ENCODE results near the gene ARAP3. TPM values are rescaled to one million over a fixed set of nuclear protein-coding genes. Genes with fewer than 3 reads are reported as not detected.
"Not testable (repeated sequence)": the region's sequence is repeated elsewhere in the genome, so short reads cannot be mapped to it uniquely, and the experiment has no call there.

Gene ARAP3
- 10 to 100 TPM; 17.5 to 22.6 TPM for total RNA-seq

- Mint-ChIP-seq H3K36me3 (no peaks in the 10 kb centered on the region), H3K27ac (peak within 1 kb of the TSS; percentile 62 to 95), H3K9me3 (no peaks in the 10 kb centered on the region), H3K27me3 (no peaks in the 10 kb centered on the region), H3K4me1 (ENCODE audit: low read depth in 2 of 2) (peaks cover 27 to 39% of the 10 kb centered on the region in 2 donors), H3K4me3 (peak within 1 kb of the TSS; percentile 91)
- peak; percentile 89 to 93 for ATAC-seq
- peak; percentile 87 for DNase-seq (ENCODE audit: low spot score)
Observed at GRCh38 chr5:141681695-141682641, at the start of gene ARAP3. TSS of gene ARAP3 (minus strand) at chr5:141682230. CDS start at chr5:141680486, 1,744 bp downstream.

GRCh38 chr5:141729387-141730006, 47.5 kb upstream of the ARAP3 start:
- Mint-ChIP-seq H3K4me3 (no peak overlapping the region), H3K9me3 (no peaks in the 10 kb centered on the region), H3K27me3 (peaks cover 10 to 23% of the 10 kb centered on the region in 2 donors), H3K27ac (no peak overlapping the region), H3K36me3 (no peaks in the 10 kb centered on the region), H3K4me1 (ENCODE audit: low read depth in 2 of 2) (no peaks in the 10 kb centered on the region)
- DNase-seq (ENCODE audit: low spot score) (no peak), ATAC-seq (no peak)

- Mint-ChIP-seq H3K27ac (no peak overlapping the region), H3K27me3 (peaks cover 8 to 9% of the 10 kb centered on the region in 2 donors), H3K9me3 (no peaks in the 10 kb centered on the region), H3K4me3 (no peak overlapping the region), H3K4me1 (ENCODE audit: low read depth in 2 of 2) (no peaks in the 10 kb centered on the region), H3K36me3 (no peaks in the 10 kb centered on the region)
- no peak for ATAC-seq
- DNase-seq (ENCODE audit: low spot score), result no peak
Observed at GRCh38 chr5:141725891-141726290, 43.9 kb upstream of the ARAP3 start.

- H3K4me1 Mint-ChIP-seq (ENCODE audit: low read depth in 2 of 2); H3K4me3 Mint-ChIP-seq; H3K27ac Mint-ChIP-seq; DNase-seq (ENCODE audit: low spot score); H3K27me3 Mint-ChIP-seq; H3K9me3 Mint-ChIP-seq; ATAC-seq; H3K36me3 Mint-ChIP-seq: not testable (repeated sequence)
Observed at GRCh38 chr5:141725174-141725573, 43.1 kb upstream of the ARAP3 start.

GRCh38 chr5:141722266-141722665, 40.2 kb upstream of the ARAP3 start:
- ATAC-seq (no peak), DNase-seq (ENCODE audit: low spot score) (no peak)
- no peaks in the 10 kb centered on the region for H3K36me3 Mint-ChIP-seq
- H3K9me3 Mint-ChIP-seq, result no peaks in the 10 kb centered on the region
- peaks cover 0 to 7% of the 10 kb centered on the region in 2 donors for H3K4me1 Mint-ChIP-seq (ENCODE audit: low read depth in 2 of 2)
- H3K4me3 Mint-ChIP-seq, result no peak overlapping the region
- no peak overlapping the region for H3K27ac Mint-ChIP-seq
- peaks cover 8 to 9% of the 10 kb centered on the region in 2 donors for H3K27me3 Mint-ChIP-seq

GRCh38 chr5:141717043-141717442, 35.0 kb upstream of the ARAP3 start:
- Mint-ChIP-seq H3K27ac (no peak overlapping the region), H3K27me3 (peaks cover 8 to 18% of the 10 kb centered on the region in 2 donors), H3K4me1 (ENCODE audit: low read depth in 2 of 2) (peaks cover 0 to 7% of the 10 kb centered on the region in 2 donors), H3K9me3 (no peaks in the 10 kb centered on the region), H3K4me3 (no peak overlapping the region), H3K36me3 (no peaks in the 10 kb centered on the region)
- DNase-seq (ENCODE audit: low spot score), result no peak
- no peak for ATAC-seq

GRCh38 chr5:141716468-141716867, 34.4 kb upstream of the ARAP3 start:
- no peak overlapping the region for H3K4me3 Mint-ChIP-seq
- H3K27me3 Mint-ChIP-seq, result peaks cover 8 to 18% of the 10 kb centered on the region in 2 donors
- no peak overlapping the region for H3K27ac Mint-ChIP-seq
- no peaks in the 10 kb centered on the region for H3K9me3 Mint-ChIP-seq
- ATAC-seq, result no peak
- H3K4me1 Mint-ChIP-seq (ENCODE audit: low read depth in 2 of 2), result peaks cover 0 to 7% of the 10 kb centered on the region in 2 donors
- H3K36me3 Mint-ChIP-seq, result no peaks in the 10 kb centered on the region
- no peak for DNase-seq (ENCODE audit: low spot score)

GRCh38 chr5:141716009-141716408, 34.0 kb upstream of the ARAP3 start:
- Mint-ChIP-seq H3K4me3 (no peak overlapping the region), H3K27me3 (peaks cover 8 to 18% of the 10 kb centered on the region in 2 donors), H3K4me1 (ENCODE audit: low read depth in 2 of 2) (peaks cover 0 to 7% of the 10 kb centered on the region in 2 donors), H3K9me3 (no peaks in the 10 kb centered on the region), H3K27ac (no peak overlapping the region), H3K36me3 (no peaks in the 10 kb centered on the region)
- no peak for DNase-seq (ENCODE audit: low spot score)
- no peak for ATAC-seq

- ATAC-seq, result no peak
- Mint-ChIP-seq H3K9me3 (no peaks in the 10 kb centered on the region), H3K27me3 (peaks cover 8 to 18% of the 10 kb centered on the region in 2 donors), H3K4me1 (ENCODE audit: low read depth in 2 of 2) (peaks cover 0 to 7% of the 10 kb centered on the region in 2 donors), H3K36me3 (no peaks in the 10 kb centered on the region), H3K4me3 (no peak overlapping the region), H3K27ac (no peak overlapping the region)
- no peak for DNase-seq (ENCODE audit: low spot score)
Observed at GRCh38 chr5:141715346-141715905, 33.4 kb upstream of the ARAP3 start.

GRCh38 chr5:141714542-141715310, 32.7 kb upstream of the ARAP3 start:
- H3K27me3 Mint-ChIP-seq, result peaks cover 8 to 19% of the 10 kb centered on the region in 2 donors
- H3K4me3 Mint-ChIP-seq, result no peak overlapping the region
- no peaks in the 10 kb centered on the region for H3K36me3 Mint-ChIP-seq
- H3K4me1 Mint-ChIP-seq (ENCODE audit: low read depth in 2 of 2), result peaks cover 0 to 7% of the 10 kb centered on the region in 2 donors
- no peak for ATAC-seq
- no peaks in the 10 kb centered on the region for H3K9me3 Mint-ChIP-seq
- H3K27ac Mint-ChIP-seq, result no peak overlapping the region
- no peak for DNase-seq (ENCODE audit: low spot score)

- H3K27ac Mint-ChIP-seq, result no peak overlapping the region
Observed at GRCh38 chr5:141713616-141714309, 31.7 kb upstream of the ARAP3 start.

GRCh38 chr5:141711687-141712086, 29.7 kb upstream of the ARAP3 start:
- no peaks in the 10 kb centered on the region for H3K4me1 Mint-ChIP-seq (ENCODE audit: low read depth in 2 of 2)
- H3K27ac Mint-ChIP-seq, result no peak overlapping the region
- H3K36me3 Mint-ChIP-seq, result no peaks in the 10 kb centered on the region
- no peak overlapping the region for H3K4me3 Mint-ChIP-seq
- no peaks in the 10 kb centered on the region for H3K9me3 Mint-ChIP-seq
- H3K27me3 Mint-ChIP-seq, result peaks cover 0 to 19% of the 10 kb centered on the region in 2 donors
- ATAC-seq, result no peak
- DNase-seq (ENCODE audit: low spot score), result no peak

More at GRCh38 chr5:141713616-141714309, 31.7 kb upstream of the ARAP3 start:
- DNase-seq (ENCODE audit: low spot score) (no peak), ATAC-seq (no peak)
- H3K4me3 Mint-ChIP-seq, result no peak overlapping the region
- peaks cover 0 to 7% of the 10 kb centered on the region in 2 donors for H3K4me1 Mint-ChIP-seq (ENCODE audit: low read depth in 2 of 2)
- H3K27me3 Mint-ChIP-seq, result peaks cover 8 to 24% of the 10 kb centered on the region in 2 donors
- H3K36me3 Mint-ChIP-seq, result no peaks in the 10 kb centered on the region
- H3K9me3 Mint-ChIP-seq, result no peaks in the 10 kb centered on the region
